ENCODE measurements around the gene USP44.

USP44 gene

GRCh38 chr12:95548056-95548538, 3.2 kb downstream of the USP44 start:
- DNase-seq (ENCODE audit: low spot score) = peak; percentile 5

- DNase-seq (ENCODE audit: low spot score) = no peak
These were observed 3.7 kb downstream of the USP44 start for GRCh38 chr12:95547522-95548055.

- DNase-seq (ENCODE audit: low spot score) = no peak
These were observed 4.8 kb downstream of the USP44 start for GRCh38 chr12:95546491-95546813.

- no peak for DNase-seq (ENCODE audit: low spot score)
These were observed 5.4 kb downstream of the USP44 start for GRCh38 chr12:95545731-95546490.

GRCh38 chr12:95545303-95545702, 6.0 kb downstream of the USP44 start:
- DNase-seq (ENCODE audit: low spot score) = no peak

- no peak for DNase-seq (ENCODE audit: low spot score)
These were observed 6.5 kb downstream of the USP44 start for GRCh38 chr12:95544756-95545155.

- no peak for DNase-seq (ENCODE audit: low spot score)
These were observed 8.0 kb downstream of the USP44 start for GRCh38 chr12:95543305-95543704.

- no peak for DNase-seq (ENCODE audit: low spot score)
These were observed 9.8 kb downstream of the USP44 start for GRCh38 chr12:95541436-95541835.

GRCh38 chr12:95538656-95539055, 12.6 kb downstream of the USP44 start:
- no peak for DNase-seq (ENCODE audit: low spot score)

- no peak for DNase-seq (ENCODE audit: low spot score)
These were observed 13.3 kb downstream of the USP44 start for GRCh38 chr12:95538006-95538405.

GRCh38 chr12:95533985-95534384, 17.3 kb downstream of the USP44 start:
- no peak for DNase-seq (ENCODE audit: low spot score)

GRCh38 chr12:95532851-95533250, 18.4 kb downstream of the USP44 start:
- no peak for DNase-seq (ENCODE audit: low spot score)

- no peak for DNase-seq (ENCODE audit: low spot score)
These were observed 21.5 kb downstream of the USP44 start for GRCh38 chr12:95529693-95530225.

GRCh38 chr12:95528431-95528830, 22.8 kb downstream of the USP44 start:
- DNase-seq (ENCODE audit: low spot score) = no peak

- no peak for DNase-seq (ENCODE audit: low spot score)
These were observed 28.6 kb downstream of the USP44 start for GRCh38 chr12:95522692-95523091.

- DNase-seq (ENCODE audit: low spot score) = no peak
These were observed 30.5 kb downstream of the USP44 start for GRCh38 chr12:95520816-95521215.

GRCh38 chr12:95518944-95519343, 32.3 kb downstream of the USP44 start:
- no peak for DNase-seq (ENCODE audit: low spot score)

GRCh38 chr12:95517246-95517645, 34.0 kb downstream of the USP44 start:
- no peak for DNase-seq (ENCODE audit: low spot score)

- no peak for DNase-seq (ENCODE audit: low spot score)
These were observed 34.5 kb downstream of the USP44 start for GRCh38 chr12:95516757-95517156.

- DNase-seq (ENCODE audit: low spot score) = no peak
These were observed 36.1 kb downstream of the USP44 start for GRCh38 chr12:95515197-95515596.

GRCh38 chr12:95513599-95513998, 37.7 kb downstream of the USP44 start:
- DNase-seq (ENCODE audit: low spot score) = no peak

GRCh38 chr12:95511977-95512376, 39.3 kb downstream of the USP44 start:
- no peak for DNase-seq (ENCODE audit: low spot score)

- DNase-seq (ENCODE audit: low spot score) = no peak
These were observed 42.0 kb downstream of the USP44 start for GRCh38 chr12:95509300-95509699.

All from globus pallidus (tissue), 1 donor.